CD4-positive, alpha-beta T cell treated with Interferon gamma for 1 hour (primary cell): ENCODE measurements around the gene NRXN3.

Experiments used
- DNase-seq: peaks from one replicate; pipeline ENCODE4 v3.0.0-alpha.2; 2020

Gene NRXN3

DNA sequence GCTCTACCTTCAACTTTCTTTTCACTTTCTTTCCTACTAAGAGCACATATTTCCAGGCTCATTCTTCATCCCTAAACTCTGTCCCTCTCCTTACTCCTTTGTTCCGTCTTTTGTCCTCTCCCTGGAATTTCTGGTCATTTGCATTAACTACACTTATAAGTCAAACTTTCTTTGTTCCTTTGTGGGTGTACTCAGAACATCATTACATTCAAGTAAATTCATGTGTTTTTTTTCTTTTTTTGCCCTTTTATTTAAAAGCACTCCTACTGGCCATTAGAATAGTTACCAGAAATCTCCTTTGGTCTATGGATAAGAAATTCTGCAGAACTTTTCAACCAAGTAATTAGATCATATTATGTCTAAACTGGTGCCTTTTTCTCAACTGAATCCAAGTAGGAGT lies 1238.5 kb downstream of the NRXN3 start:
- DNase-seq: no peak

- no peak for DNase-seq
Observed at GRCh38 chr14:79411403-79412174, 1241.4 kb downstream of the NRXN3 start.

DNA sequence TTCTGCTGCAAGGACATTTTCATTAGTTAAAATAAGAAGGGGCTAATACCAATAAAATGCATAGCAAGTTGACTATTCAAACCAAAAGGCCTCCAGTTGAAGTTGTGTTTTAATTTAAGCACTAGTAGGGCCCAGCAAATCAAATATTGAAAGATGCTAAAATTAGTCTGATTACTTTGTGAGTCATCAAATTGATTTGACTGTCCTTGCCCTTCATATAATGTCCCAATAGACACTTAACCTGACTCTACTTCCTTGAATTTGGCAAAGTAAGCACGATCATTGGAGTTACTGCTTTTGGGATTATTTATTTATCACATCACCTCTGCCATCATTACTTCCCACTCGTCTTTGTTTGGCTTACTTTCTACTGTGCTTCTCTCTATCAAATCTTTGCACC lies 1242.6 kb downstream of the NRXN3 start:
- DNase-seq: no peak

DNA sequence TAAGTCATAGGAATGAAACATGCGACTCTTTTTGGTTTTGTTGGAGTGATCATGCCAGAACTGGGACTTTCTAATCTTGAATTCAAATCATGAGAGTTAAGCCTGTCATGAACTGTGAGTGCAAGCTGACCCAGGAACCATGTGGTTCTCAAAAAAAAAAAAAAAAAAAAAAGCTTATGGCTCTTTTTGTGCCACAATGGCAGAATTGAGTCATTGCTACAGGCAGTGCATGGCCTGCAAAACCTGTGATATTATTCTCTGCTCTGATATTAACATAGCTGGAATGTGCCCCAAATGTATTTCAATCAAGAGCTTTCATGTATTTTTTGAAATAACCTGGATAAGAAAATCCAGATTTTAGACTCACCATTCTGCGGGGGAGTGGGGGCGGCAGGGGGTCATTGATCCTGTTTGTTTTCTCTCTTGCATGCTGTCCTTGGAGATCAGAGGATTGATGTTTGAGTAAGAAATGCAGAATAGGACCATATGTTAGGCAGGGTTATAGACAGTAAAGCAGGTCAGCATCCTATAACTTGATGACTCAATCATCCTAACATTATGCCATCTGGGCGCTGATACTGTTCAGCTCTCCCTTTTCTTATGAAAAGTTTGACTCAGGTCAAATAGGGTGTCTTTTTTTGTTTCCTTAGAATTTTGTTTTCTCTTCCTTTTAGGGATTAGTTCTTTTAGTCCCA lies 1243.7 kb downstream of the NRXN3 start:
- no peak for DNase-seq

GRCh38 chr14:79415726-79416125 lies 1245.6 kb downstream of the NRXN3 start:
- DNase-seq: no peak

- DNase-seq: no peak
Observed at GRCh38 chr14:79417961-79418360, 1247.8 kb downstream of the NRXN3 start.

DNA sequence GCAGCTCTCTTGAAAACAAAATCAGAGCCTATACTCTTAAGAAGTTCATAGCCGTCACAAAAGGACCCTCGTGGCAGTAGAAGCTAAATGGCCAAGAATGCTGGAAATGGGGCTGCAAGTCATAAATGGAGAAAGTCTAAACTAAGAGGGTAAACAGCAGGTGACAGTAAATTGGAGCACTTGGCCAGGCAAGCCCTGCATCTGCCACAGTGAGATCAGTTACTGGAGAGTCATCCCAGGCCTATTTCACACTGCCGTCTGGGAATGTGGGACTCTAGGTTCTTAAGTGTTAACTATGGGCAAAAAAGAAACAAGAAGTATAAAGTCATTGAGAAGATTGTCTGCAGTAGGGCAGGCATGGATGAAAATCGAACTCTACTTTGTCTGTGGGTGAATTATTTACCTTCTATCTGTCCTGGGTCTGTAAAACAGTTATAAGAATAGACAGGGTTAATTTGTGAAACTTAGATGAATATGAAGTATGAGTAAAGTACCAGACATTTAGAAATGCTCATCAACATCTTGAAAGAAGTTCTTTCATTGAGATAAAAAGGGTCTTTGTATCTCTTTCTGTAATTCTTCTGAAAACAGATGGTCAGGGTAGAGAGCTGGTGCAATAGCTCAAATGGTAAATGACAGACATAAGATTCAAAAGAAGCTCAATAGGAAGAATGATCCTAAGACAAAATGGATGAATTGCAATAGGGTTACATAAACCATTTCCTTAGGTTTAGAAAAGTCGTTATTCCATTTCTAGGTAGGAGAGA lies 1248.7 kb downstream of the NRXN3 start:
- DNase-seq: no peak

DNA sequence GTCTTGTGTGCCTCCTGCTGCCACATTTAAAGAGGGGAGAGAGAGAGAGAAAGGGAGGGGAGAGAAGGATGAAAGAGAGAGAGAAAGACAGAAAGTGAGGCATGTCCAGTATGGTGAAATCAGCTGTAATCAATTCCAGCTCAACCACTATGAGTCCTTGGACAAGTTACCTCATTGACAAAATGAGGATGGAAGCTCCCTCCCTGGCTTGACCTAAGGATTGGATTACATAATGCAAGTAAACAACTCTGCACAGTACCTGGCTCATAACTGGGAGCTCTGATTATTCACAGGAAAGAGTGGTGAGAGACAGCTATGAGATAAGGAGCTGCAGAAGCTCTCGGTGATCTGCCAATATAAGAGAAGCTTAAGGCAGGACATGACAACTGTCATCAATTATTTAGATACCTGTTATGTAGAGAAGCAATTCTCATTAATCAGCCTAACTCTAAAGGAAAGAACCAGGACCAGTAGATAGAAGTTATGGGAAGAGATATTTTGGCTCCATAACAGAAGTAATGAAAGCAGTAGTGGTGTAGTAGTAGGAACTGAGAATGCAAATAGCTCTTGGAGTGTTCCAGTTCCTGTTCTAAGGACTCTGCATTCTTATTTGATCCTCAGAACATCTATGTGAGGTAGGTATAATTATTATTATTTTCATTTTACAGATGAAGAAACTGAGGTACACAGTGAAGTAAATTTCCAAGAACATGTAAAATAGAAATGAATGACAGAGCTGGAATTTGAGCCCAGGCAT lies 1249.6 kb downstream of the NRXN3 start:
- DNase-seq: no peak

DNA sequence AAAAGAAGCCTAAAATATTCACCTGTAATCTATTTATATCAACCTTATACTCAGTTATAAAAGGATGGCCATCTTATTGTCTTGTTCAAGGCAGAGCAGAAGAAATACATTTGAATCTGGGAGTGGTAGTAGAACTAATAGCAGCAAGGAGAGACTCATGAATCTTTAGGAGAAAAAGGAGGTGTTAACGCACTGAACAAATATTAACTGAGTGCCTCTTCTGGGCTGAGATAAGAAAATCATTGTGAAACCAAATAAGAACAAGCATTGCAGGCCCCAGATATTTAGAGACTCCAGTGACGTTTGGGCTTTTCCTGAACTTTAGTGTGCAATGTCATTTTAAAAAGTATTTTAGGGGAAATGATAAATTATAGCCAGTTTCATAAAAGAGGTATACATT lies 1250.6 kb downstream of the NRXN3 start:
- DNase-seq: no peak

GRCh38 chr14:79421811-79422210 lies 1251.6 kb downstream of the NRXN3 start:
- DNase-seq: no peak

DNA sequence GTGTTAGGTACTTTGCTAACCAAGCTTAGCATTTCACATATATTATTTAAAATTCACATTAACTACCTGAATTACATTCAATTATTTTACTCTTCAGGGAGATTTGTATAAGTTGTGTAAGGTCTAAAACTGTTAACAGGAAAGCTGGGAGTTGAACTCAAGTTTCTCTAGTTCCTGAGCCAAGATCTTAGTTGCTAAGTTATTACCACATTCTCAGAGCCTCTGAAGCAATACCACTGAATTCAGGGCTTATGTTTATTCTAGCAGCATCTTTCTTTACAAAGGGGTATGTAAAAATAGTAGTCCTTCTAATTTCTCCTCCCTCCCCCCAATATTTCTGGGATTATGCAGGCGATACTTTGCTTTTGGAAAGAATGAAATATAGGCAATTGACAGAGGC lies 1254.3 kb downstream of the NRXN3 start:
- no peak for DNase-seq

GRCh38 chr14:79426103-79426755 lies 1256.1 kb downstream of the NRXN3 start:
- DNase-seq: no peak

- no peak for DNase-seq
Observed at GRCh38 chr14:79432640-79433039, 1262.5 kb downstream of the NRXN3 start.

DNA sequence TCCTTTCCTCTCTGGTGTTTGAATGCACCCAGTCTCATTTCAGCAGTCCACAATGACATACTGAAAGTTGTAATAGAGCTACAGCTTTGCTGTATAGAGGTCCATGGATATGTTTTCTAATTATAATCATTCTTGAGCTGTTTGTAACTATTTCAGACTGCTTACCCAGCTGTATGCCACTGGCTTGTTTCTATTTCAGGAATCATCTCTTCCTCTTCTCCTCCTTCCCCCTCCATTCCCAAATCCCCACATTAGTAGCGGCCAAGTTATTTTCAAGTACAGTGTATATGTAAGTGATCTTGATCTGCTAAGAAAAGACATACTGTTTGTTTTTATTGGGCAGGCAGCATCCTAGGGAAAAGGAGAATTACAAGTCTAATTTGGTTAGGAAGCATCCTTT lies 1266.2 kb downstream of the NRXN3 start:
- DNase-seq: no peak

- no peak for DNase-seq
Observed at GRCh38 chr14:79437951-79438350, 1267.8 kb downstream of the NRXN3 start.

DNA sequence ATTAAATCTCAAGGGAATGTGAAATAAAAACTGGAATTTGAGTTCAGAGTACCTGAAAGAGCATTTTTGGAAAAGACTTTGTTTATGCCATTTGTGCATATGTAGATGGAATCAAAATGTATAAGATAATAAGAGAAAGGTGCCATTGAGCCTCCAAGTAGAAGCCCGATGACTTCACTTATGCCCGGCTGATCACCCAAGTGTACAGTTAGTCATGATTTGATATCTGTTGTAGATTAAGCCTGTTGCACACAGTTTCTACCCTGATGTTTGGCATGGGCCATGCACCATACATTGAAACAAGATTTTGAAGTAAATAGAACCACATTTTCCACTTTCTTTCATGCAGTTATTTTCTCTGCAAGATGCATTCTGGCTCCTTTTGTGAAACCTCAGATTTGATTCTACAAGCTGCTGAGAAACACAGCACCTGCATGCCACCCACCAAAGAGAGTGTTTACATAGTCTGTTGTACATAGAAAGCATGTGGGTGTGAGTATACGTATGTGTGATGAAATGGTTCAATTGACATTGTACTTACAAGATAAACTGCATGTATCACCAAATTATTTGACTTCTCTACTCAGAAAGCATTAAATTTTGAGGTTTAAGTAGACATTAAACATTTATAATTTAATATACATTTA lies 1268.6 kb downstream of the NRXN3 start:
- DNase-seq: no peak

DNA sequence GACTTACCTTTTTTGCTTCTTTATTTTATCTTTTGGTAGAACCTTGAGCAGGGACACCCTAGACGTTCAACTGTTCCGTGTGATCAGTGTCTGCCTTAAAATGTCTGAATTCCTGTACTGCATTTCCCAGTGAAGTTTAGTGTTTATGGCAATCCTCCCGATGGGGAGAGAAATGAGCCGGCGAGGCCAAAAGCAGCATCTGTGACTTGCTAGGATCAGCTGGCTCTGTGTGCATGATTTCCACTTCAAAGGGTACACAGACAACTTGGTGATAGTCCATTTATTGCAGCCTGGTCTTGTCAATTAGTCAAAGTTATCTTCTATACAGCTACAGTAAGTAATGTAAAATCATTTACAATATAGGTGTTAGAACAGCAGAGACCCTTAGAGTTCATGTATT lies 1272.6 kb downstream of the NRXN3 start:
- DNase-seq: no peak

- DNase-seq: no peak
Observed at GRCh38 chr14:79443602-79444001, 1273.4 kb downstream of the NRXN3 start.

DNA sequence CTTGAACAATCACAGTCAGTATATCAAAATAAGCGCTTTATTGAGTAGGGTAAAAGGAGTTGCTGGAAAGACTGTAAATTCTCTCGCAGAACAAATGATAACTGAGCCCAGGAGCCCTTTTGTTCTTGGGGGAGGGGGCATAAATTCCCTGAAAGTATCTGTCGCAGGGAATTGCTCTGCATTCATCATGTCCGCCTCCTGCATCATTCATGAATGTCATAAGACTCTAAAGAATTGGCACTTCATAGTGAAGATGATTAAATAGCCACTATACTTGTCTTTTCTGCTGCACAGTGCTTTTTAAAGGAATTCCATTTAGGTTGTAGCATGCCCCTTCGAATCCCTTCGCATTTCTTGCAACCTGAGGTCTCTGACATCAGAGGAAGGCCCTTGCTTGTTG lies 1278.8 kb downstream of the NRXN3 start:
- DNase-seq: no peak

DNA sequence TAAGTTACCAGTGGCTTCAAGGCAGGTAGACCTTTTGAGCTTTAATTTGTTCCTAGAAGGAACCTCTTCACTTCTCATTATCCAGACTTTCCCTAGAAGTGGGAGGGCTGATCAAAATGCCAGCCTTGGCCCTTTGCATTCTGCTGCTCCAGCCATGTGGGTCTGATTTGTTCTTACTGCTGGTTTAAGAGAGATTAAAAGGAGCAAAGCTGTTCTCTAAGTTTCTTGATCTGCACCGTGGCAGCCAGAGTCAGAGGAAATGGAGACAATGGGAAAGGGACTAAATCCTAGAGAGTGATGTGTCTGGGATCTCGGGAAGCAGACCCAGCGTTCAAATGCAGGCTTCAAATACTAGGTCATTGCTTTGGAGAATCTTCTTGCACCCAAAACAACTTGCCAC lies 1281.4 kb downstream of the NRXN3 start:
- DNase-seq: no peak

GRCh38 chr14:79453276-79453675 lies 1283.1 kb downstream of the NRXN3 start:
- no peak for DNase-seq

GRCh38 chr14:79464468-79464867 lies 1294.3 kb downstream of the NRXN3 start:
- DNase-seq: no peak
